ENCODE data around the gene HPCA.

HPCA gene

GRCh38 chr1:32886004-32886827 lies at the start of gene HPCA:
Gene HPCA (plus strand): TSS chr1:32886491. CDS start chr1:32888899, 2,408 bp downstream.
- Histone ChIP-seq H3K27ac (ENCODE audit: low read length) (no peak within 1 kb of the TSS), H3K4me3 (ENCODE audit: low read depth in 1 of 2, low read length in 2 of 2) (peak within 1 kb of the TSS in 1 of 2 donors; percentile 20), H3K36me3 (ENCODE audit: control insufficient read depth in 1 of 2, insufficient read depth in 2 of 2, low read length in 2 of 2) (no peaks in the 10 kb centered on the region), H3K4me1 (ENCODE audit: control insufficient read depth in 1 of 2, insufficient read depth in 2 of 2, low read length in 2 of 2) (peaks cover 0 to 15% of the 10 kb centered on the region in 2 donors), H3K27me3 (ENCODE audit: low read depth, low read length) (peaks cover 35% of the 10 kb centered on the region), H3K9me3 (ENCODE audit: control insufficient read depth in 1 of 2, low read length in 2 of 2) (no peaks in the 10 kb centered on the region)

DNA sequence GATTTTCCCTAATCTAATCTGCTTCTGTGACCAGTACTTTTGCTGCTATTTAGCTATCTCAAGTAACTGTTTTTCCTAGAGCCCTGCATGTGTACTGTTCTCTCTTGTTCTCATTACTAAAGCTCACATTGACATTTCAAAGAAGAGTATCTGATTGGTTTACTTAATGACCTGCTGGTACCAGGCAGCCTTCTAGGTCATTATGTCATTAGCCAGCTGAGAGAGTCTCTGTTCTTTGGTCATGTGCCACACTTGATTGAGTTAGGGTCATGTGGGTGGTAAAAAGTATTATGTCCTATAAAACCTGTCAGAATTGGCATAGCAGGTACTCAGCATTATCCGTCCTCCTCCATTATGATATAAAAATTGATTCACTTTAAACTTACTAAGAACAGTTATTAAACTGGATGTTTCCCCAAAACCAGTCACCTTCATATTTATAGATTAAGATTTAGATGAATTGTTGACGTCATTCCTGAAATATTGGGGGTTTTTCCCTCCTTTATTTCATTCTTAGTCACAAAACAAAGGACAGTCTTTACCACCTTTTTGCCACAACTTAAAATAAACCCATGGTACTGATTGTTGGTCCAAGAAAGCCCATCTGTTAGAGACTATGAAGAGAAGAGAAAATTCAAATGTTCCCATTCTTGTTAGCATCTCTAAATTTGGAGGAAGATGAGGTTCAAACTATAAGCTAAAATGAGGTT lies 37.8 kb upstream of the HPCA start:
- Histone ChIP-seq H3K4me1 (ENCODE audit: control insufficient read depth in 1 of 2, insufficient read depth in 2 of 2, low read length in 2 of 2) (no peaks in the 10 kb centered on the region), H3K27me3 (ENCODE audit: low read depth, low read length) (no peaks in the 10 kb centered on the region), H3K27ac (ENCODE audit: low read length) (no peak overlapping the region), H3K9me3 (ENCODE audit: control insufficient read depth in 1 of 2, low read length in 2 of 2) (no peaks in the 10 kb centered on the region), H3K4me3 (ENCODE audit: low read depth in 1 of 2, low read length in 2 of 2) (no peak overlapping the region), H3K36me3 (ENCODE audit: control insufficient read depth in 1 of 2, insufficient read depth in 2 of 2, low read length in 2 of 2) (peaks cover 8 to 26% of the 10 kb centered on the region in 2 donors)

- no peak overlapping the region for H3K27ac ChIP-seq (ENCODE audit: low read length)
- H3K27me3 ChIP-seq (ENCODE audit: low read depth, low read length), result no peaks in the 10 kb centered on the region
- no peak overlapping the region for H3K4me3 ChIP-seq (ENCODE audit: low read depth in 1 of 2, low read length in 2 of 2)
- peaks cover 35 to 58% of the 10 kb centered on the region in 2 donors for H3K36me3 ChIP-seq (ENCODE audit: control insufficient read depth in 1 of 2, insufficient read depth in 2 of 2, low read length in 2 of 2)
- H3K9me3 ChIP-seq (ENCODE audit: control insufficient read depth in 1 of 2, low read length in 2 of 2), result no peaks in the 10 kb centered on the region
- H3K4me1 ChIP-seq (ENCODE audit: control insufficient read depth in 1 of 2, insufficient read depth in 2 of 2, low read length in 2 of 2), result no peaks in the 10 kb centered on the region
These were observed 30.3 kb upstream of the HPCA start for GRCh38 chr1:32855861-32856617.

GRCh38 chr1:32858136-32858535 lies 28.2 kb upstream of the HPCA start:
- H3K27me3 ChIP-seq (ENCODE audit: low read depth, low read length), result no peaks in the 10 kb centered on the region
- no peak overlapping the region for H3K27ac ChIP-seq (ENCODE audit: low read length)
- H3K9me3 ChIP-seq (ENCODE audit: control insufficient read depth in 1 of 2, low read length in 2 of 2), result no peaks in the 10 kb centered on the region
- peaks cover 0 to 4% of the 10 kb centered on the region in 2 donors for H3K4me1 ChIP-seq (ENCODE audit: control insufficient read depth in 1 of 2, insufficient read depth in 2 of 2, low read length in 2 of 2)
- no peak overlapping the region for H3K4me3 ChIP-seq (ENCODE audit: low read depth in 1 of 2, low read length in 2 of 2)
- peaks cover 29 to 64% of the 10 kb centered on the region in 2 donors for H3K36me3 ChIP-seq (ENCODE audit: control insufficient read depth in 1 of 2, insufficient read depth in 2 of 2, low read length in 2 of 2)

GRCh38 chr1:32858791-32859190 lies 27.5 kb upstream of the HPCA start:
- H3K27ac ChIP-seq (ENCODE audit: low read length), result no peak overlapping the region
- peaks cover 0 to 4% of the 10 kb centered on the region in 2 donors for H3K4me1 ChIP-seq (ENCODE audit: control insufficient read depth in 1 of 2, insufficient read depth in 2 of 2, low read length in 2 of 2)
- no peak overlapping the region for H3K4me3 ChIP-seq (ENCODE audit: low read depth in 1 of 2, low read length in 2 of 2)
- H3K36me3 ChIP-seq (ENCODE audit: control insufficient read depth in 1 of 2, insufficient read depth in 2 of 2, low read length in 2 of 2), result peaks cover 29 to 60% of the 10 kb centered on the region in 2 donors
- no peaks in the 10 kb centered on the region for H3K9me3 ChIP-seq (ENCODE audit: control insufficient read depth in 1 of 2, low read length in 2 of 2)
- H3K27me3 ChIP-seq (ENCODE audit: low read depth, low read length), result no peaks in the 10 kb centered on the region

GRCh38 chr1:32859915-32860314 lies 26.4 kb upstream of the HPCA start:
- H3K4me3 ChIP-seq (ENCODE audit: low read depth in 1 of 2, low read length in 2 of 2), result no peak overlapping the region
- peaks cover 0 to 4% of the 10 kb centered on the region in 2 donors for H3K4me1 ChIP-seq (ENCODE audit: control insufficient read depth in 1 of 2, insufficient read depth in 2 of 2, low read length in 2 of 2)
- no peaks in the 10 kb centered on the region for H3K27me3 ChIP-seq (ENCODE audit: low read depth, low read length)
- peaks cover 24 to 49% of the 10 kb centered on the region in 2 donors for H3K36me3 ChIP-seq (ENCODE audit: control insufficient read depth in 1 of 2, insufficient read depth in 2 of 2, low read length in 2 of 2)
- H3K27ac ChIP-seq (ENCODE audit: low read length), result no peak overlapping the region
- no peaks in the 10 kb centered on the region for H3K9me3 ChIP-seq (ENCODE audit: control insufficient read depth in 1 of 2, low read length in 2 of 2)

GRCh38 chr1:32860566-32860965 lies 25.7 kb upstream of the HPCA start:
- Histone ChIP-seq H3K4me3 (ENCODE audit: low read depth in 1 of 2, low read length in 2 of 2) (no peak overlapping the region), H3K27ac (ENCODE audit: low read length) (no peak overlapping the region), H3K36me3 (ENCODE audit: control insufficient read depth in 1 of 2, insufficient read depth in 2 of 2, low read length in 2 of 2) (peaks cover 24 to 46% of the 10 kb centered on the region in 2 donors), H3K27me3 (ENCODE audit: low read depth, low read length) (no peaks in the 10 kb centered on the region), H3K4me1 (ENCODE audit: control insufficient read depth in 1 of 2, insufficient read depth in 2 of 2, low read length in 2 of 2) (peaks cover 0 to 4% of the 10 kb centered on the region in 2 donors), H3K9me3 (ENCODE audit: control insufficient read depth in 1 of 2, low read length in 2 of 2) (no peaks in the 10 kb centered on the region)

DNA sequence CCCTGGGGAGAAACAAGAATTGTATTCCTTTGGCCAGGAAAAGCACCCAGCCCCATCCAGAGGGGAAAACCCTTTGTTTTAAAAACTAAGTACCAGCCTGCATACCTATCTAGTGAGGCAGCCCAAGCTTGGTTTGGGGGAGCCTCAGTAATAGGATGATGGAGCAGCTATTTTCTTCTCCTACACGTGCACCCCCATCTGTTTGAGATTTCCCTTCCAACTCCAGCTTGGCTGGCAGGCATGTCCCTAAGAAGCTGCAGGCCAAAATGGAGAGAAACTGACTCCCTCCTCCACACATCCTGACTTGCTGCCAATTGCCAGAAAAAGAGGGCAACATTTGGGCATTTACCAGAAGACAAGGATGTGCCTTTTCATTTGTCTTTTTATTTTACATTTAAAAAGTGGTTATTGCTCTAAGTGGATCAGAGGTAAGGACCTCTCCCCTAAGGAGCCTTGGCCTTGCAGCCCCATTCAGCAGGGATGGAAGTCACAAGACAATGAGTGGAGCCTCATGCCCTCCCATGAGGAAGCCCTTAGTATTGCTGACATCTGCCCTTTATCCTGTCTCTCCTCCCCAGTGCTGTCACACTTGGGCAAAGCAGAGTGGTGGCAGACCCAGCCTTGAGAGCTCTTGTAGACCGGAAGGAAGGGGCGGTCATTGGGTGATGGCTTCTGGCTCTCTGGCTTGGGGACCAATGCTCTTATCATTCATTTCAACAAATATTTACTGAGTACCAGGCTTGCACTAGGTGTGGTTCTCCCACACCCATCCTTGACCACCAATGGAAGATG lies 24.2 kb upstream of the HPCA start:
- Histone ChIP-seq H3K27me3 (ENCODE audit: low read depth, low read length) (no peaks in the 10 kb centered on the region), H3K4me3 (ENCODE audit: low read depth in 1 of 2, low read length in 2 of 2) (no peak overlapping the region), H3K36me3 (ENCODE audit: control insufficient read depth in 1 of 2, insufficient read depth in 2 of 2, low read length in 2 of 2) (peaks cover 14 to 31% of the 10 kb centered on the region in 2 donors), H3K9me3 (ENCODE audit: control insufficient read depth in 1 of 2, low read length in 2 of 2) (no peaks in the 10 kb centered on the region), H3K27ac (ENCODE audit: low read length) (no peak overlapping the region), H3K4me1 (ENCODE audit: control insufficient read depth in 1 of 2, insufficient read depth in 2 of 2, low read length in 2 of 2) (peaks cover 0 to 8% of the 10 kb centered on the region in 2 donors)

- Histone ChIP-seq H3K4me1 (ENCODE audit: control insufficient read depth in 1 of 2, insufficient read depth in 2 of 2, low read length in 2 of 2) (peaks cover 0 to 8% of the 10 kb centered on the region in 2 donors), H3K36me3 (ENCODE audit: control insufficient read depth in 1 of 2, insufficient read depth in 2 of 2, low read length in 2 of 2) (peaks cover 7 to 21% of the 10 kb centered on the region in 2 donors), H3K4me3 (ENCODE audit: low read depth in 1 of 2, low read length in 2 of 2) (no peak overlapping the region), H3K9me3 (ENCODE audit: control insufficient read depth in 1 of 2, low read length in 2 of 2) (no peaks in the 10 kb centered on the region), H3K27ac (ENCODE audit: low read length) (no peak overlapping the region), H3K27me3 (ENCODE audit: low read depth, low read length) (no peaks in the 10 kb centered on the region)
These were observed 22.9 kb upstream of the HPCA start for GRCh38 chr1:32863218-32863880.

- Histone ChIP-seq H3K27ac (ENCODE audit: low read length) (no peak overlapping the region), H3K36me3 (ENCODE audit: control insufficient read depth in 1 of 2, insufficient read depth in 2 of 2, low read length in 2 of 2) (peaks cover 5 to 20% of the 10 kb centered on the region in 2 donors), H3K9me3 (ENCODE audit: control insufficient read depth in 1 of 2, low read length in 2 of 2) (no peaks in the 10 kb centered on the region), H3K4me3 (ENCODE audit: low read depth in 1 of 2, low read length in 2 of 2) (no peak overlapping the region), H3K4me1 (ENCODE audit: control insufficient read depth in 1 of 2, insufficient read depth in 2 of 2, low read length in 2 of 2) (peaks cover 0 to 8% of the 10 kb centered on the region in 2 donors), H3K27me3 (ENCODE audit: low read depth, low read length) (no peaks in the 10 kb centered on the region)
These were observed 22.4 kb upstream of the HPCA start for GRCh38 chr1:32863881-32864245.

Data from muscle layer of duodenum (tissue), 2 donors.